ENCODE measurements around the gene GNG7. TPM values are rescaled to one million over a fixed set of nuclear protein-coding genes. Genes with fewer than 3 reads are reported as not detected.
A peak's percentile ranks its signal among the peaks of the same experiment; 100 is the strongest.

The GNG7 gene
- polyA plus RNA-seq, 1 donor (not counting 4 experiments of a cell fraction or from before 2014, with no cell fraction given), result 0.01 TPM

DNA sequence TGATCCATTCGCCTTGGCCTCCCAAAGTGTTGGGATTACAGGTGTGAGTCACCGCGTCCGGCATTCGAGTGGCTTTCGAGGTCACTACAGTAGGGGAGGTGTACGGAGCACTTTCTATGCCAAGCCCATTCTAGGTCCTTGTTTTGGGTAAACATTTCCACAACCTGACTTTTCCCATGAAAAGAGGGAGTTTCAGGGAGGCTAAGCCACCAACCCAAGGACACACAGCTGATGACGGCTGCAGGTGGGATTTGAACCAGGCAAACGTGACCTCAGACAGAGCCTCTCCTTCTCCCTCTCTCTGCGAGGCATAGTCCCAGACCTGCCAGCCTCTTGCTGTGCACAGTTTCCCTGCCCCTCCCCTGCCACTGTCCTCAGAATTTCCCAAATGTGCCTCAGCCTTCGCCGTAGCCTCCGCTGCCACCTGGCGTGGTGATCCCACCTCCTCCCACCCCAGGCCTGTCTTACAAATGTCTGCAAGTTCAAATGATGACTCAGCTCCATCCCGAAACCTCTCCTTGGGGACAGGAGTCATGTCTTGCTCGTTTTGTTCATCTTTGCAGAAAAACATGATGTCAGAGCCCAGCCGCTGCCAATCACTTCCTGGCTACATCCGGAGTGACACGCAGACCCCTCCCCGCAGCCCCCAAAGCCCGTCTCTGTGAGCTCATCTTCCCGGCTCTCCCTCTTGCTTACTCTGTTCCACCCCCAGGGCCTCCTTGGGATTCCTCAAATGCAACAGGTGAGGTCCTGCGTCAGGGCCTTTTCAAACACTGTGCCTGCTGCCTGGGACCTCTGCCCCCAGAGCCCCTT, 233.2 kb downstream of the GNG7 start:
- peak overlapping the region; percentile 16 for H3K4me2 ChIP-seq (ENCODE audit: control insufficient read depth, extremely low read depth, insufficient read depth, low read depth, low read length)
- no peak overlapping the region for H3K9ac ChIP-seq (ENCODE audit: control insufficient read depth, extremely low read depth, insufficient read depth, low read length)
- no peaks in the 10 kb centered on the region for H3K36me3 ChIP-seq (ENCODE audit: control insufficient read depth in 2 of 2, extremely low read depth in 1 of 2, insufficient read depth in 2 of 2, low read length in 2 of 2)
- no peak overlapping the region for H3K4me3 ChIP-seq (ENCODE audit: control insufficient read depth in 2 of 3, extremely low read depth in 1 of 3, insufficient read depth in 2 of 3, low read depth in 1 of 3, low read length in 3 of 3)
- dilution Hi-C loops (cut with MboI; ENCODE audit: extremely low pct_ligation_motif_present, low sequenced_read_pairs), result no loop called here
- peaks cover 2% of the 10 kb centered on the region for H3K9me1 ChIP-seq (ENCODE audit: control insufficient read depth, extremely low read depth, insufficient read depth, low read length)
- H4K20me1 ChIP-seq (ENCODE audit: control insufficient read depth, extremely low read depth, insufficient read depth, low read length), result no peaks in the 10 kb centered on the region
- no peaks in the 10 kb centered on the region for H3K79me2 ChIP-seq (ENCODE audit: control insufficient read depth, insufficient read depth, low read length)
- H3K4me1 ChIP-seq (ENCODE audit: control insufficient read depth, extremely low read depth, insufficient read depth, low read length), result peaks cover 7% of the 10 kb centered on the region
- no peaks in the 10 kb centered on the region for H3K27me3 ChIP-seq (ENCODE audit: control insufficient read depth, extremely low read depth, insufficient read depth, low read length)
- no peak for TF ChIP-seq EZH2 (IDR thresholded peaks at IDR 0.05; ENCODE audit: low read length)
- TF ChIP-seq, protein P1, sequence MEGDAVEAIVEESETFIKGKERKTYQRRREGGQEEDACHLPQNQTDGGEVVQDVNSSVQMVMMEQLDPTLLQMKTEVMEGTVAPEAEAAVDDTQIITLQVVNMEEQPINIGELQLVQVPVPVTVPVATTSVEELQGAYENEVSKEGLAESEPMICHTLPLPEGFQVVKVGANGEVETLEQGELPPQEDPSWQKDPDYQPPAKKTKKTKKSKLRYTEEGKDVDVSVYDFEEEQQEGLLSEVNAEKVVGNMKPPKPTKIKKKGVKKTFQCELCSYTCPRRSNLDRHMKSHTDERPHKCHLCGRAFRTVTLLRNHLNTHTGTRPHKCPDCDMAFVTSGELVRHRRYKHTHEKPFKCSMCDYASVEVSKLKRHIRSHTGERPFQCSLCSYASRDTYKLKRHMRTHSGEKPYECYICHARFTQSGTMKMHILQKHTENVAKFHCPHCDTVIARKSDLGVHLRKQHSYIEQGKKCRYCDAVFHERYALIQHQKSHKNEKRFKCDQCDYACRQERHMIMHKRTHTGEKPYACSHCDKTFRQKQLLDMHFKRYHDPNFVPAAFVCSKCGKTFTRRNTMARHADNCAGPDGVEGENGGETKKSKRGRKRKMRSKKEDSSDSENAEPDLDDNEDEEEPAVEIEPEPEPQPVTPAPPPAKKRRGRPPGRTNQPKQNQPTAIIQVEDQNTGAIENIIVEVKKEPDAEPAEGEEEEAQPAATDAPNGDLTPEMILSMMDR (optimal IDR thresholded peaks at IDR 0.05 in 1 of 3, IDR thresholded peaks at IDR 0.05 in 1 of 3, conservative IDR thresholded peaks at IDR 0.05 in 1 of 3; ENCODE audit: extremely low read depth in 1 of 3, insufficient read depth in 2 of 3, low read length in 3 of 3), result no peak
- FAIRE-seq (peak; percentile 5), DNase-seq (ENCODE audit: low read depth, low spot score) (peak; percentile 42)
- H3K27ac ChIP-seq (ENCODE audit: control insufficient read depth, insufficient read depth, low read length), result no peak overlapping the region
- H2AFZ ChIP-seq (ENCODE audit: control insufficient read depth, low read length), result no peak overlapping the region
- H3K9me3 ChIP-seq (ENCODE audit: control insufficient read depth, low read depth, low read length), result no peaks in the 10 kb centered on the region

DNA sequence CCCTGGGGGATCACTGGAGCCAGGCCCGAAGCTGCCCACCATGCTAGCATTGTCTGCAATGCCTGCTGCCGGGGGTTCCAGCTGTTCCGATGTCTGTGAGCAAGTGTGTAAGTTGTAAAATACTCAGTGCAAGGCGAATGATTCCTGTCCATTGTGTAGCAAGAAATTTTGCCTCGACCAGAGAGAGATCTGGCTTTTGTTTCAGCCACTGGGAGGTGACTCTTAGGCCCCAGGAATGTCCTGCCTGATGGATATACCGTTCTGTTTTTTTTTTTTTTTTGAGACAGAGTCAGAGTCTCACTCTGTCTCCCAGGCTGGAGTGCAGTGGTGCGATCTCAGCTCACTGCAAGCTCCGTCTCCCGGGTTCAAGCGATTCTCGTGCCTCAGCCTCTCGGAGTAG, 233.9 kb downstream of the GNG7 start:
- Histone ChIP-seq H3K27me3 (ENCODE audit: control insufficient read depth, extremely low read depth, insufficient read depth, low read length) (no peaks in the 10 kb centered on the region), H2AFZ (ENCODE audit: control insufficient read depth, low read length) (no peak overlapping the region), H3K4me3 (ENCODE audit: control insufficient read depth in 2 of 3, extremely low read depth in 1 of 3, insufficient read depth in 2 of 3, low read depth in 1 of 3, low read length in 3 of 3) (no peak overlapping the region), H3K9ac (ENCODE audit: control insufficient read depth, extremely low read depth, insufficient read depth, low read length) (no peak overlapping the region), H3K4me2 (ENCODE audit: control insufficient read depth, extremely low read depth, insufficient read depth, low read depth, low read length) (no peak overlapping the region), H3K9me1 (ENCODE audit: control insufficient read depth, extremely low read depth, insufficient read depth, low read length) (peaks cover 2% of the 10 kb centered on the region), H3K27ac (ENCODE audit: control insufficient read depth, insufficient read depth, low read length) (no peak overlapping the region), H3K9me3 (ENCODE audit: control insufficient read depth, low read depth, low read length) (no peaks in the 10 kb centered on the region), H3K36me3 (ENCODE audit: control insufficient read depth in 2 of 2, extremely low read depth in 1 of 2, insufficient read depth in 2 of 2, low read length in 2 of 2) (no peaks in the 10 kb centered on the region), H4K20me1 (ENCODE audit: control insufficient read depth, extremely low read depth, insufficient read depth, low read length) (no peaks in the 10 kb centered on the region), H3K79me2 (ENCODE audit: control insufficient read depth, insufficient read depth, low read length) (no peaks in the 10 kb centered on the region), H3K4me1 (ENCODE audit: control insufficient read depth, extremely low read depth, insufficient read depth, low read length) (peaks cover 7% of the 10 kb centered on the region)
- FAIRE-seq (no peak), DNase-seq (ENCODE audit: low read depth, low spot score) (no peak)
- no peak for TF ChIP-seq EZH2 (IDR thresholded peaks at IDR 0.05; ENCODE audit: low read length)
- TF ChIP-seq, protein P1 (optimal IDR thresholded peaks at IDR 0.05 in 1 of 3, IDR thresholded peaks at IDR 0.05 in 1 of 3, conservative IDR thresholded peaks at IDR 0.05 in 1 of 3; ENCODE audit: extremely low read depth in 1 of 3, insufficient read depth in 2 of 3, low read length in 3 of 3), result no peak
- dilution Hi-C loops (cut with MboI; ENCODE audit: extremely low pct_ligation_motif_present, low sequenced_read_pairs), result no loop called here
